Measurements from ENCODE around the gene IL17C.

DNA sequence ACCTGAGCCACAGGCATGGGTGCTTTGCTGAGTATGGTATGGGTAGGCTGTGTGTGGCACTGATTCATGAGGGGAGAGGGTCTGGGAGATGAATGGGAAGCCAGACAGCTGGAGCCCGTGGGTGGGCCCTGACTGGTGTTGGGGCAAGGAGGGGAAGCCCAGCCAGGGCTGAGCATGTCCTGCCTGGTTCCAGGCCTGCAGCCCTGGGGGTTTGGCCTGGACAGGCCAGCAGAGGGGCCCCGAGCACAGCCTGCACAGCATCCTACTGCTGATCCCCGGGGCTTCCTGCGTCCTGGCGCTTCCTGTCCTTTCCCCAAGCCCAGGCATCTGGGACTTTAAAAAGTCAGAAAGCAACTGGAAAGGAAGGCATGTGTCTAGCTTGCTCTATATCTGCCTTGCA is 29.1 kb downstream of the IL17C start:
- TF ChIP-seq, protein P1, sequence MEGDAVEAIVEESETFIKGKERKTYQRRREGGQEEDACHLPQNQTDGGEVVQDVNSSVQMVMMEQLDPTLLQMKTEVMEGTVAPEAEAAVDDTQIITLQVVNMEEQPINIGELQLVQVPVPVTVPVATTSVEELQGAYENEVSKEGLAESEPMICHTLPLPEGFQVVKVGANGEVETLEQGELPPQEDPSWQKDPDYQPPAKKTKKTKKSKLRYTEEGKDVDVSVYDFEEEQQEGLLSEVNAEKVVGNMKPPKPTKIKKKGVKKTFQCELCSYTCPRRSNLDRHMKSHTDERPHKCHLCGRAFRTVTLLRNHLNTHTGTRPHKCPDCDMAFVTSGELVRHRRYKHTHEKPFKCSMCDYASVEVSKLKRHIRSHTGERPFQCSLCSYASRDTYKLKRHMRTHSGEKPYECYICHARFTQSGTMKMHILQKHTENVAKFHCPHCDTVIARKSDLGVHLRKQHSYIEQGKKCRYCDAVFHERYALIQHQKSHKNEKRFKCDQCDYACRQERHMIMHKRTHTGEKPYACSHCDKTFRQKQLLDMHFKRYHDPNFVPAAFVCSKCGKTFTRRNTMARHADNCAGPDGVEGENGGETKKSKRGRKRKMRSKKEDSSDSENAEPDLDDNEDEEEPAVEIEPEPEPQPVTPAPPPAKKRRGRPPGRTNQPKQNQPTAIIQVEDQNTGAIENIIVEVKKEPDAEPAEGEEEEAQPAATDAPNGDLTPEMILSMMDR (IDR thresholded peaks at IDR 0.05) = no peak
- TF ChIP-seq POLR2A (IDR thresholded peaks at IDR 0.05) = no peak

Data from prostate gland (tissue), 2 donors.